SK-N-SH treated with all-trans-retinoic acid at 6 μM for 48 hours (cell line): Measurements from ENCODE around the gene SEPTIN3.

Source experiments
- ATAC-seq: fragments of 200-7000 bp; cut with Tn5 transposase; 3 replicates; pipeline ENCODE4 v1.9.1; 2020; ENCODE audit warnings: mild to moderate bottlenecking, moderate library complexity
- ARNTL ChIP-seq: fragments of 450-650 bp; formaldehyde crosslinking; IDR thresholded peaks from 2 replicates; pipeline ENCODE4 v1.5.0; 2020; ENCODE audit warnings: low read depth, mild to moderate bottlenecking, moderate library complexity, borderline replicate concordance
- BACH2 ChIP-seq: fragments of 250-450 bp; sonication (Bioruptor Pico); IDR thresholded peaks from 2 replicates; pipeline ENCODE4 v1.9.0; 2021; ENCODE audit warnings: mild to moderate bottlenecking, borderline replicate concordance
- CSDC2 ChIP-seq: fragments of 250-450 bp; sonication (Bioruptor Pico); IDR thresholded peaks from 2 replicates; pipeline ENCODE4 v1.5.0; 2020; ENCODE audit warnings: mild to moderate bottlenecking, moderate library complexity
- GLIS3 ChIP-seq: fragments of 250-450 bp; sonication (Bioruptor Pico); IDR thresholded peaks from 2 replicates; pipeline ENCODE4 v1.5.0; 2020; ENCODE audit warnings: mild to moderate bottlenecking, moderate library complexity
- ISL1 ChIP-seq: fragments of 250-450 bp; sonication (Bioruptor Pico); IDR thresholded peaks from 2 replicates; pipeline ENCODE4 v2.1.2; 2022; ENCODE audit warnings: mild to moderate bottlenecking, moderate library complexity
- OSR1 ChIP-seq: fragments of 250-450 bp; sonication (Bioruptor Pico); IDR thresholded peaks from 2 replicates; pipeline ENCODE4 v1.8.0; 2022; ENCODE audit warnings: moderate library complexity, mild to moderate bottlenecking, inconsistent platforms
- PATZ1 ChIP-seq: fragments of 250-450 bp; sonication (Bioruptor Pico); IDR thresholded peaks from 2 replicates; pipeline ENCODE4 v1.8.0; 2020; ENCODE audit warnings: mild to moderate bottlenecking, moderate library complexity, borderline replicate concordance
- POU6F1 ChIP-seq: fragments of 250-450 bp; sonication (Bioruptor Pico); IDR thresholded peaks from 2 replicates; pipeline ENCODE4 v1.8.0; 2021; ENCODE audit warnings: low read depth, mild to moderate bottlenecking, moderate library complexity, borderline replicate concordance
- RARB ChIP-seq: fragments of 250-450 bp; sonication (Bioruptor Pico); IDR thresholded peaks from 2 replicates; pipeline ENCODE4 v1.8.0; 2021; ENCODE audit warnings: mild to moderate bottlenecking, moderate library complexity
- TCF4 ChIP-seq: fragments of 250-450 bp; sonication (Bioruptor Pico); IDR thresholded peaks from 2 replicates; pipeline ENCODE4 v1.8.0; 2021; ENCODE audit warnings: mild to moderate bottlenecking, moderate library complexity, borderline replicate concordance
- TOX ChIP-seq: fragments of 250-450 bp; sonication (Bioruptor Pico); IDR thresholded peaks from 2 replicates; pipeline ENCODE4 v1.8.0; 2021; ENCODE audit warnings: mild to moderate bottlenecking, moderate library complexity, borderline replicate concordance
- TSHZ2 ChIP-seq: fragments of 250-450 bp; sonication (Bioruptor Pico); IDR thresholded peaks from 2 replicates; pipeline ENCODE4 v1.5.0; 2020; ENCODE audit warnings: mild to moderate bottlenecking, moderate library complexity
- ZC3H10 ChIP-seq: fragments of 250-450 bp; sonication (Bioruptor Pico); IDR thresholded peaks from 2 replicates; pipeline ENCODE4 v1.5.1; 2021; ENCODE audit warnings: mild to moderate bottlenecking, moderate library complexity
- ZFP3 ChIP-seq: fragments of 250-450 bp; sonication (Bioruptor Pico); IDR thresholded peaks from 2 replicates; pipeline ENCODE4 v1.5.0; 2020; ENCODE audit warnings: mild to moderate bottlenecking, moderate library complexity
- ZFP30 ChIP-seq: fragments of 450-650 bp; formaldehyde crosslinking; IDR thresholded peaks from 2 replicates; pipeline ENCODE4 v1.5.0; 2022; ENCODE audit warnings: mild to moderate bottlenecking, moderate library complexity
- ZNF565 ChIP-seq: fragments of 450-650 bp; formaldehyde crosslinking; conservative IDR thresholded peaks from 2 replicates; pipeline ENCODE4 v1.5.0; 2020; ENCODE audit warnings: low read depth, mild to moderate bottlenecking, moderate library complexity
- ZNF70 ChIP-seq: fragments of 450-650 bp; formaldehyde crosslinking; IDR thresholded peaks from 2 replicates; pipeline ENCODE4 v1.5.0; 2020; ENCODE audit warnings: mild to moderate bottlenecking, moderate library complexity
- ZNF8 ChIP-seq: fragments of 450-650 bp; formaldehyde crosslinking; IDR thresholded peaks from 2 replicates; pipeline ENCODE4 v1.5.0; 2020; ENCODE audit warnings: mild to moderate bottlenecking, moderate library complexity
- TF ChIP-seq, protein P1 (sequence below): fragments of 250-450 bp; sonication (Bioruptor Pico); IDR thresholded peaks from 2 replicates; pipeline ENCODE4 v1.5.1; 2021; ENCODE audit warnings: mild to moderate bottlenecking, moderate library complexity
- TF ChIP-seq, protein P2 (sequence below): fragments of 250-450 bp; sonication (Bioruptor Pico); IDR thresholded peaks from 2 replicates; pipeline ENCODE4 v1.5.1; 2020; ENCODE audit warnings: low read depth, mild to moderate bottlenecking, moderate library complexity

The SEPTIN3 gene

DNA sequence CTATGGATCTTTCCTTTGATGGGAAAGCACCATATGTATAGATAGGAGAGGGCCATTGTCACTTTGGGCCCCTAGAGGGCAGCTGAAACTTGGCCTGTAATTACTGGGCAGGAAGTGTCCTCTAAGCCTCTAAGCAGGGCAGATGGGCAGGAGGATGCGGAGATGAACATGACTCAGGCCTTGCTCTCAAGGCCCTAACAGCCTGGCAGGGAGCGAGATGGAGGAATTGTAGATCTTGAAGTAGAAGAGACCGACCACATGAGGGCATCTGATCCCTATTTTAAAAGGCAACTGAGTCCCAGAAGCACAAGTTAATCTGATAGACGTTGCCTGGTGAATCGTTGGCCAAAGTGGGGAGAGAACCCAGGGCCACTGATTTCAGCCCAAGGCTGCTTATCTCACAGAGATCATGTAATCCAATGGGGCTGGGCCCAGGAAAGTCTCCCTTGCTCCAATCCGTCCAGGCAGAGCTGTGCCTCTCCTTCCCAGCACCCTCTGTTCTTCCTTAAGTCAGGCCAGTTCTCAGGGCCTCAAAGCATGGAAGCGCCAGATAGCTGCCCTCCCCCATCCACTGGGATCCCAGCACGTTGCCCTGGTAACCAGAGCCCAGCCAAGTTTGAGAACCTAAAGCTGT is 2.5 kb upstream of the SEPTIN3 start (continued):
- TF ChIP-seq OSR1, result no peak
- no peak for TF ChIP-seq TCF4 (CRISPR knock-in tag)
- no peak for TF ChIP-seq ZNF8
- no peak for TF ChIP-seq ZC3H10 (CRISPR knock-in tag)
- no peak for TF ChIP-seq TOX (CRISPR knock-in tag)

- no peak for ATAC-seq
Observed at GRCh38 chr22:41968601-41969000, 642 bp upstream of the SEPTIN3 start.

DNA sequence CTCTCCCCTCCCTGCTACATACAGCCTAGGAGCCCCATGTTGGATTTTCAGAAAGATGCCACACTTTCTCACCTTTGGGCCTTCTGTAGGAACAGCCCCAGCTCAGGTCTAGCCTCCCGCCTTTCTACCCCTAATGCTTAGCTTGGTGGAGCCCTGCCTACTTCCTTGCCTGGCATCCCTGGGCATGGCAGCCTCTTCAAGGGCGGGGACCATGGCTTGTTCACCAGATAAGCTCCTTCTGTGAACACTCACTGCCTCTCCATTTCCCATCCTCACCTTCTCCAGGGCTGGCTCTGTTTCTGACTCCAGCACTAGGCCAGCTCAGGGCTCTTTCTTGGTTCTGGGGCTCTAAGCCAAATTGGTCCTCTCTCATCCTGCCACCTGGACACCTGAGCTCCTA is 1.4 kb downstream of the SEPTIN3 start:
- TF ChIP-seq ARNTL (no peak), BACH2 (CRISPR knock-in tag) (no peak), ZFP3 (CRISPR knock-in tag) (no peak), RARB (CRISPR knock-in tag) (no peak), ZNF565 (CRISPR knock-in tag) (no peak)
- TF ChIP-seq, protein P1, sequence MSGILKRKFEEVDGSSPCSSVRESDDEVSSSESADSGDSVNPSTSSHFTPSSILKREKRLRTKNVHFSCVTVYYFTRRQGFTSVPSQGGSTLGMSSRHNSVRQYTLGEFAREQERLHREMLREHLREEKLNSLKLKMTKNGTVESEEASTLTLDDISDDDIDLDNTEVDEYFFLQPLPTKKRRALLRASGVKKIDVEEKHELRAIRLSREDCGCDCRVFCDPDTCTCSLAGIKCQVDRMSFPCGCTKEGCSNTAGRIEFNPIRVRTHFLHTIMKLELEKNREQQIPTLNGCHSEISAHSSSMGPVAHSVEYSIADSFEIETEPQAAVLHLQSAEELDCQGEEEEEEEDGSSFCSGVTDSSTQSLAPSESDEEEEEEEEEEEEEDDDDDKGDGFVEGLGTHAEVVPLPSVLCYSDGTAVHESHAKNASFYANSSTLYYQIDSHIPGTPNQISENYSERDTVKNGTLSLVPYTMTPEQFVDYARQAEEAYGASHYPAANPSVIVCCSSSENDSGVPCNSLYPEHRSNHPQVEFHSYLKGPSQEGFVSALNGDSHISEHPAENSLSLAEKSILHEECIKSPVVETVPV (CRISPR knock-in tag), result no peak
- no peak for ATAC-seq

More at GRCh38 chr22:41968601-41969000, 642 bp upstream of the SEPTIN3 start:
- no peak for TF ChIP-seq POU6F1
- no peak for TF ChIP-seq TOX (CRISPR knock-in tag)
- TF ChIP-seq TSHZ2, result no peak
- TF ChIP-seq, protein P2, sequence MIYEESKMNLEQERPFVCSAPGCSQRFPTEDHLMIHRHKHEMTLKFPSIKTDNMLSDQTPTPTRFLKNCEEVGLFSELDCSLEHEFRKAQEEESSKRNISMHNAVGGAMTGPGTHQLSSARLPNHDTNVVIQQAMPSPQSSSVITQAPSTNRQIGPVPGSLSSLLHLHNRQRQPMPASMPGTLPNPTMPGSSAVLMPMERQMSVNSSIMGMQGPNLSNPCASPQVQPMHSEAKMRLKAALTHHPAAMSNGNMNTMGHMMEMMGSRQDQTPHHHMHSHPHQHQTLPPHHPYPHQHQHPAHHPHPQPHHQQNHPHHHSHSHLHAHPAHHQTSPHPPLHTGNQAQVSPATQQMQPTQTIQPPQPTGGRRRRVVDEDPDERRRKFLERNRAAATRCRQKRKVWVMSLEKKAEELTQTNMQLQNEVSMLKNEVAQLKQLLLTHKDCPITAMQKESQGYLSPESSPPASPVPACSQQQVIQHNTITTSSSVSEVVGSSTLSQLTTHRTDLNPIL (CRISPR knock-in tag), result no peak
- TF ChIP-seq ARNTL, result no peak
- TF ChIP-seq CSDC2, result no peak
- no peak for TF ChIP-seq PATZ1 (CRISPR knock-in tag)
- no peak for TF ChIP-seq RARB (CRISPR knock-in tag)
- TF ChIP-seq GLIS3 (CRISPR knock-in tag), result no peak
- no peak for TF ChIP-seq ZFP30 (CRISPR knock-in tag)
- no peak for TF ChIP-seq ZNF8
- TF ChIP-seq ZNF70, result no peak
- no peak for TF ChIP-seq ISL1 (CRISPR knock-in tag)

- TF ChIP-seq ZNF565 (CRISPR knock-in tag), result no peak
- TF ChIP-seq ZFP3 (CRISPR knock-in tag), result no peak
- ATAC-seq, result no peak
Observed at GRCh38 chr22:41971431-41971830, 2.2 kb downstream of the SEPTIN3 start.
